ENCODE measurements around the gene ADRM1. TPM values are rescaled to one million over a fixed set of nuclear protein-coding genes. Genes with fewer than 3 reads are reported as not detected.

The ADRM1 gene
- total and polyA plus RNA-seq, 2 donors from 2014 or later, result 64.4 to 79.4 TPM

- Histone ChIP-seq H3K9ac (ENCODE audit: low read length in 3 of 3) (no peak overlapping the region), H3K27me3 (ENCODE audit: control insufficient read depth, insufficient read depth, low read length) (no peaks in the 10 kb centered on the region), H3K27ac (ENCODE audit: low read depth in 2 of 2, low read length in 2 of 2) (no peak overlapping the region), H3K4me3 (ENCODE audit: low read length in 3 of 3) (no peak overlapping the region), H3K4me1 (ENCODE audit: control insufficient read depth in 2 of 3, insufficient read depth in 2 of 3, low read depth in 1 of 3, low read length in 3 of 3) (no peaks in the 10 kb centered on the region), H3K36me3 (ENCODE audit: control insufficient read depth in 2 of 3, insufficient read depth in 3 of 3, low read length in 3 of 3) (peaks cover 0 to 50% (median 27%) of the 10 kb centered on the region in 3 donors), H3K9me3 (ENCODE audit: control insufficient read depth in 2 of 3, insufficient read depth in 1 of 3, low read length in 3 of 3) (no peaks in the 10 kb centered on the region)
- DNase-seq (no peak), FAIRE-seq (no peak)
- no peak for TF ChIP-seq CTCF (IDR thresholded peaks at IDR 0.05; ENCODE audit: borderline replicate concordance, extremely low read depth, insufficient read depth)
- intact Hi-C loops (cut with DNase I), result no loop called here
Measured at GRCh38 chr20:62284448-62284847, 18.3 kb upstream of the ADRM1 start.

- H3K9me3 ChIP-seq (ENCODE audit: control insufficient read depth in 2 of 3, insufficient read depth in 1 of 3, low read length in 3 of 3), result no peaks in the 10 kb centered on the region
- no peak overlapping the region for H3K27ac ChIP-seq (ENCODE audit: low read depth in 2 of 2, low read length in 2 of 2)
- intact Hi-C loops (cut with DNase I), result no loop called here
- TF ChIP-seq CTCF (IDR thresholded peaks at IDR 0.05; ENCODE audit: borderline replicate concordance, extremely low read depth, insufficient read depth), result no peak
- no peaks in the 10 kb centered on the region for H3K27me3 ChIP-seq (ENCODE audit: control insufficient read depth, insufficient read depth, low read length)
- FAIRE-seq, result no peak
- no peak overlapping the region for H3K9ac ChIP-seq (ENCODE audit: low read length in 3 of 3)
- no peaks in the 10 kb centered on the region for H3K4me1 ChIP-seq (ENCODE audit: control insufficient read depth in 2 of 3, insufficient read depth in 2 of 3, low read depth in 1 of 3, low read length in 3 of 3)
- H3K4me3 ChIP-seq (ENCODE audit: low read length in 3 of 3), result no peak overlapping the region
- H3K36me3 ChIP-seq (ENCODE audit: control insufficient read depth in 2 of 3, insufficient read depth in 3 of 3, low read length in 3 of 3), result peaks cover 0 to 43% (median 25%) of the 10 kb centered on the region in 3 donors
- no peak for DNase-seq
Measured at GRCh38 chr20:62285151-62285550, 17.6 kb upstream of the ADRM1 start.

- H3K27ac ChIP-seq (ENCODE audit: low read depth in 2 of 2, low read length in 2 of 2), result no peak overlapping the region
Measured at GRCh38 chr20:62285722-62286121, 17.1 kb upstream of the ADRM1 start.

More at GRCh38 chr20:62285722-62286121, 17.1 kb upstream of the ADRM1 start:
- no peak overlapping the region for H3K9ac ChIP-seq (ENCODE audit: low read length in 3 of 3)
- no peaks in the 10 kb centered on the region for H3K4me1 ChIP-seq (ENCODE audit: control insufficient read depth in 2 of 3, insufficient read depth in 2 of 3, low read depth in 1 of 3, low read length in 3 of 3)
- intact Hi-C loops (cut with DNase I), result no loop called here
- no peak overlapping the region for H3K4me3 ChIP-seq (ENCODE audit: low read length in 3 of 3)
- H3K36me3 ChIP-seq (ENCODE audit: control insufficient read depth in 2 of 3, insufficient read depth in 3 of 3, low read length in 3 of 3), result peaks cover 0 to 37% (median 22%) of the 10 kb centered on the region in 3 donors
- FAIRE-seq, result no peak
- H3K27me3 ChIP-seq (ENCODE audit: control insufficient read depth, insufficient read depth, low read length), result no peaks in the 10 kb centered on the region
- TF ChIP-seq CTCF (IDR thresholded peaks at IDR 0.05; ENCODE audit: borderline replicate concordance, extremely low read depth, insufficient read depth), result no peak
- DNase-seq, result peak in 3 of 5 donors; percentile 7 to 88 (median 56)
- H3K9me3 ChIP-seq (ENCODE audit: control insufficient read depth in 2 of 3, insufficient read depth in 1 of 3, low read length in 3 of 3), result no peaks in the 10 kb centered on the region

Measured in kidney (tissue), 14 donors.